HEK293 (cell line): ENCODE results near the gene CTF1.

ENCODE experiments used
- CTCF ChIA-PET: fragments of 350-600 bp; formaldehyde crosslinking; extraction: SDS; loops from one replicate; lab custom pipeline; 2021; ENCODE audit warnings: antibody characterized with exemption; lab: Yijun Ruan, JAX
- POLR2A ChIA-PET: fragments of 300-600 bp; formaldehyde crosslinking; extraction: SDS; loops from one replicate; lab custom pipeline; 2020; ENCODE audit warnings: antibody characterized with exemption, inconsistent platforms; lab: Yijun Ruan, JAX
- H3K27ac ChIP-seq: fragments of 200-500 bp; sonication (Bioruptor generic); 2 replicates; pipeline ENCODE4 v1.5.1; 2014; ENCODE audit warnings: low read depth, low read length, control low read depth, inconsistent platforms; ENCODE audit errors: extremely low read depth
- H3K36me3 ChIP-seq, 2 experiments: fragments of 200-500 bp in 1 of 2; sonication (Bioruptor generic) in 1 of 2; 1 replicate in 1 of 2; 2 replicates in 1 of 2; pipeline ENCODE4 v1.5.1; 2014 to 2017; ENCODE audit warnings: inconsistent platforms in 2 of 2, low read length in 2 of 2; ENCODE audit not compliant: control insufficient read depth in 2 of 2, insufficient read depth in 1 of 2
- H3K4me1 ChIP-seq: fragments of 200-500 bp; sonication (Bioruptor generic); 2 replicates; pipeline ENCODE4 v1.5.1; 2014; ENCODE audit warnings: mild to moderate bottlenecking, low read length, inconsistent platforms; ENCODE audit not compliant: control insufficient read depth, insufficient read depth
- H3K4me3 ChIP-seq: 2 replicates; pipeline ENCODE4 v1.5.1; 2011; ENCODE audit warnings: low read depth, mild to moderate bottlenecking, control low read depth, low read length, moderate library complexity
- H3K9me3 ChIP-seq: fragments of 200-500 bp; sonication (Bioruptor generic); 2 replicates; pipeline ENCODE4 v1.5.1; 2014; ENCODE audit warnings: low read depth, low read length, inconsistent platforms; ENCODE audit not compliant: control insufficient read depth, insufficient read depth
- BCL11A ChIP-seq: fragments of 450-650 bp; formaldehyde crosslinking; IDR thresholded peaks from 2 replicates; pipeline ENCODE4 v1.5.1; 2016; ENCODE audit warnings: low read depth, missing biosample characterization, missing genetic modification characterization
- BCL11B ChIP-seq: fragments of 450-650 bp; formaldehyde crosslinking; IDR thresholded peaks from 2 replicates; pipeline ENCODE4 v1.5.1; 2016; ENCODE audit warnings: low read depth, missing biosample characterization, missing genetic modification characterization
- HOXD13 ChIP-seq: sonication (generic); formaldehyde crosslinking; IDR thresholded peaks from 2 replicates; pipeline ENCODE4 v1.8.0; 2022; ENCODE audit warnings: missing genetic modification reagents, borderline replicate concordance
- OVOL3 ChIP-seq: fragments of 450-650 bp; formaldehyde crosslinking; IDR thresholded peaks from 2 replicates; pipeline ENCODE4 v1.5.1; 2016; ENCODE audit warnings: missing biosample characterization, missing genetic modification characterization
- REST ChIP-seq: fragments of 450-650 bp; formaldehyde crosslinking; IDR thresholded peaks from 2 replicates; pipeline ENCODE4 v1.5.1; 2016; ENCODE audit warnings: missing biosample characterization, missing genetic modification characterization
- SP3 ChIP-seq: fragments of 450-650 bp; formaldehyde crosslinking; IDR thresholded peaks from 2 replicates; pipeline ENCODE4 v1.5.1; 2016; ENCODE audit warnings: missing biosample characterization, missing genetic modification characterization
- WT1 ChIP-seq: fragments of 450-650 bp; formaldehyde crosslinking; IDR thresholded peaks from 2 replicates; pipeline ENCODE4 v1.5.1; 2016; ENCODE audit warnings: missing biosample characterization, missing genetic modification characterization
- ZBTB17 ChIP-seq: fragments of 450-650 bp; formaldehyde crosslinking; IDR thresholded peaks from 2 replicates; pipeline ENCODE4 v1.5.1; 2016; ENCODE audit warnings: missing biosample characterization, missing genetic modification characterization
- ZFHX2 ChIP-seq: fragments of 450-650 bp; formaldehyde crosslinking; conservative IDR thresholded peaks from 2 replicates; pipeline ENCODE4 v1.5.1; 2016; ENCODE audit warnings: missing biosample characterization, missing genetic modification characterization
- ZFP69B ChIP-seq: fragments of 450-650 bp; formaldehyde crosslinking; IDR thresholded peaks from 2 replicates; pipeline ENCODE4 v1.5.1; 2016; ENCODE audit warnings: missing biosample characterization, missing genetic modification characterization
- ZNF19 ChIP-seq: fragments of 450-650 bp; formaldehyde crosslinking; IDR thresholded peaks from 2 replicates; pipeline ENCODE4; 2016; ENCODE audit warnings: missing biosample characterization, missing genetic modification characterization, low read depth
- ZNF23 ChIP-seq: fragments of 450-650 bp; formaldehyde crosslinking; IDR thresholded peaks from 2 replicates; pipeline ENCODE4 v1.5.1; 2016; ENCODE audit warnings: missing biosample characterization, missing genetic modification characterization, borderline replicate concordance
- ZNF26 ChIP-seq: fragments of 450-650 bp; formaldehyde crosslinking; IDR thresholded peaks from 2 replicates; pipeline ENCODE4 v1.5.1; 2016; ENCODE audit warnings: missing biosample characterization, missing genetic modification characterization
- ZNF266 ChIP-seq: fragments of 450-650 bp; formaldehyde crosslinking; IDR thresholded peaks from 2 replicates; pipeline ENCODE4 v1.5.1; 2016; ENCODE audit warnings: missing biosample characterization, missing genetic modification characterization, low read depth
- ZNF416 ChIP-seq: fragments of 450-650 bp; formaldehyde crosslinking; IDR thresholded peaks from 2 replicates; pipeline ENCODE4 v1.5.1; 2016; ENCODE audit warnings: missing biosample characterization, missing genetic modification characterization
- ZNF449 ChIP-seq: fragments of 450-650 bp; formaldehyde crosslinking; IDR thresholded peaks from 2 replicates; pipeline ENCODE4 v1.5.1; 2017; ENCODE audit warnings: missing biosample characterization, mild to moderate bottlenecking, missing genetic modification characterization, moderate library complexity
- ZNF501 ChIP-seq: fragments of 450-650 bp; formaldehyde crosslinking; IDR thresholded peaks from 2 replicates; pipeline ENCODE4 v1.5.1; 2016; ENCODE audit warnings: missing biosample characterization, missing genetic modification characterization
- ZNF548 ChIP-seq: fragments of 450-650 bp; formaldehyde crosslinking; IDR thresholded peaks from 2 replicates; pipeline ENCODE4 v1.5.1; 2016; ENCODE audit warnings: missing biosample characterization, missing genetic modification characterization
- ZNF560 ChIP-seq: fragments of 450-650 bp; formaldehyde crosslinking; IDR thresholded peaks from 2 replicates; pipeline ENCODE4 v1.5.1; 2017; ENCODE audit warnings: missing biosample characterization, missing genetic modification characterization, borderline replicate concordance
- ZNF596 ChIP-seq: fragments of 450-650 bp; IDR thresholded peaks from 2 replicates; pipeline ENCODE4 v1.5.0; 2018; ENCODE audit warnings: missing biosample characterization, mild to moderate bottlenecking, missing genetic modification characterization, moderate library complexity
- ZNF610 ChIP-seq: fragments of 450-650 bp; formaldehyde crosslinking; IDR thresholded peaks from 2 replicates; pipeline ENCODE4 v1.5.1; 2016; ENCODE audit warnings: missing biosample characterization, missing genetic modification characterization, borderline replicate concordance
- ZNF629 ChIP-seq: fragments of 450-650 bp; formaldehyde crosslinking; IDR thresholded peaks from 2 replicates; pipeline ENCODE4 v1.5.1; 2017; ENCODE audit warnings: missing biosample characterization, missing genetic modification characterization
- ZNF664 ChIP-seq: fragments of 450-650 bp; formaldehyde crosslinking; IDR thresholded peaks from 2 replicates; pipeline ENCODE4 v1.5.1; 2016; ENCODE audit warnings: missing biosample characterization, missing genetic modification characterization
- ZNF701 ChIP-seq: fragments of 450-650 bp; formaldehyde crosslinking; IDR thresholded peaks from 2 replicates; pipeline ENCODE4 v1.5.1; 2016; ENCODE audit warnings: missing biosample characterization, missing genetic modification characterization
- ZNF747 ChIP-seq: fragments of 450-650 bp; formaldehyde crosslinking; IDR thresholded peaks from 2 replicates; pipeline ENCODE4 v1.5.1; 2016; ENCODE audit warnings: missing biosample characterization, missing genetic modification characterization
- ZSCAN16 ChIP-seq: fragments of 450-650 bp; formaldehyde crosslinking; IDR thresholded peaks from 2 replicates; pipeline ENCODE4 v1.5.1; 2016; ENCODE audit warnings: missing biosample characterization, missing genetic modification characterization
- ZSCAN30 ChIP-seq: fragments of 450-650 bp; IDR thresholded peaks from 2 replicates; pipeline ENCODE4 v1.5.1; 2018; ENCODE audit warnings: missing biosample characterization, mild to moderate bottlenecking, missing genetic modification characterization, moderate library complexity
- TF ChIP-seq, protein P1 (sequence below): fragments of 450-650 bp; formaldehyde crosslinking; IDR thresholded peaks from 2 replicates; pipeline ENCODE4 v1.5.1; 2016; ENCODE audit warnings: missing biosample characterization, missing genetic modification characterization

CTF1 gene, protein sequence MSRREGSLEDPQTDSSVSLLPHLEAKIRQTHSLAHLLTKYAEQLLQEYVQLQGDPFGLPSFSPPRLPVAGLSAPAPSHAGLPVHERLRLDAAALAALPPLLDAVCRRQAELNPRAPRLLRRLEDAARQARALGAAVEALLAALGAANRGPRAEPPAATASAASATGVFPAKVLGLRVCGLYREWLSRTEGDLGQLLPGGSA

DNA sequence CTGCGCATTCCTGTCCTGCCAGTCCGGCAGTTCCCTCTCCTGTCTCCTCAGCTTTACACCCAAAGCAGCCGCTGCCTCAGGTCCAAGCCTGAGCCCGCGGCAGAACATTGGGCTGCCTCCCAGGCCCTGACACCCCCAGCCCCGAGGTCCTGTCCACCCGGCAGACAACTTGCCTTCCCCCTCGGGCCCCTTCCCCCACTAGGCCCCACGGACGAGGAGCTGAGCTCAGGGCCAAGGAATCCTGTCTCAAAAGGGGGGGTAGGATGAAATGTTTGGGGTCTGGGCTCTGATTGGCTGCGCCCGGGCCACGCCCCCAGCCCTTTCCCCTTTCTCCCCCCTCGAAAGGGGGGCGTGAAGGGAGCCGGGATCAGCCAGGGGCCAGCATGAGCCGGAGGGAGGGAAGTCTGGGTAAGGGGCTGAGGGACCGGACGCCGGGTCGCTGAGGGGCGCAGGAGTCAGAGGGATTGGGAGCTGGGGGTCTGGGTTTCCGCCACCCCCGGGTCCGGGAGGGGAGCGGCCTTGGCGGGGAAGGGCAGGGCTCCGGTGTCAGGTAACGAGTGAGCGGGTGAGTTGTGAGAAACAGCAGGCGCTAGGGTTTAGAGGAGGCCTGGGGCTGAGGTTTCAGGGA lies at the start of gene CTF1:
Gene CTF1, plus strand, starts transcription at position 354 of the 628 bp plus-strand sequence. Its CDS starts 30 bp downstream, at position 384.
- Histone ChIP-seq H3K4me1 (no peaks in the 10 kb centered on the region; the same call in 1 of the 2 replicates), H3K9me3 (no peaks in the 10 kb centered on the region), H3K36me3 (peaks cover 6 to 10% of the 10 kb centered on the region in 2 experiments; a peak in 2 of 3 replicates), H3K27ac (peak within 1 kb of the TSS; percentile 53), H3K4me3 (peak within 1 kb of the TSS; percentile 32)
- CTCF ChIA-PET = interaction anchor here (0.6 to 1.8 kb wide), 4 partner anchors 30 to 82 kb away, joined by 3 to 4 read pairs (median 4); no protein-coding TSS in a partner anchor
- POLR2A ChIA-PET = interaction anchor here (1.0 kb wide), 1 partner anchor 148 kb away, joined by 4 read pairs; the partner anchor contains the start of gene PHKG2
- TF ChIP-seq ZBTB17 (tag by site-specific recombination) = no peak; the same call in 1 of the 2 replicates
- TF ChIP-seq SP3 (tag by site-specific recombination) = no peak
- no peak for TF ChIP-seq ZFP69B
- no peak for TF ChIP-seq ZNF266 (tag by site-specific recombination)
- TF ChIP-seq ZNF560 (tag by site-specific recombination) = no peak
- 0 out of 2 replicates have a peak, but pooled peaks have one; percentile 12 for TF ChIP-seq ZFHX2 (tag by site-specific recombination)
- no peak for TF ChIP-seq ZNF23 (tag by site-specific recombination)
- TF ChIP-seq REST (tag by site-specific recombination) = no peak
- no peak for TF ChIP-seq ZNF747 (tag by site-specific recombination)
- no peak for TF ChIP-seq ZNF449
- TF ChIP-seq ZNF548 (tag by site-specific recombination) = no peak
- TF ChIP-seq BCL11A = no peak
- no peak for TF ChIP-seq ZNF629 (tag by site-specific recombination)
- TF ChIP-seq WT1 = no peak
- TF ChIP-seq ZNF19 (tag by site-specific recombination) = no peak
- TF ChIP-seq ZNF664 = no peak
- no peak for TF ChIP-seq ZSCAN30
- TF ChIP-seq ZNF416 (tag by site-specific recombination) = no peak
- TF ChIP-seq ZNF610 (tag by site-specific recombination) = no peak
- TF ChIP-seq OVOL3 (tag by site-specific recombination) = no peak
- TF ChIP-seq BCL11B (tag by site-specific recombination) = 0 out of 2 replicates have a peak, but pooled peaks have one; percentile 41
- no peak for TF ChIP-seq HOXD13 (CRISPR knock-in tag)
- no peak for TF ChIP-seq ZNF26 (tag by site-specific recombination)
- TF ChIP-seq ZNF501 (tag by site-specific recombination) = 0 out of 2 replicates have a peak, but pooled peaks have one; percentile 37
- TF ChIP-seq ZNF596 = no peak
- TF ChIP-seq ZNF701 (tag by site-specific recombination) = no peak
- TF ChIP-seq, protein P1, sequence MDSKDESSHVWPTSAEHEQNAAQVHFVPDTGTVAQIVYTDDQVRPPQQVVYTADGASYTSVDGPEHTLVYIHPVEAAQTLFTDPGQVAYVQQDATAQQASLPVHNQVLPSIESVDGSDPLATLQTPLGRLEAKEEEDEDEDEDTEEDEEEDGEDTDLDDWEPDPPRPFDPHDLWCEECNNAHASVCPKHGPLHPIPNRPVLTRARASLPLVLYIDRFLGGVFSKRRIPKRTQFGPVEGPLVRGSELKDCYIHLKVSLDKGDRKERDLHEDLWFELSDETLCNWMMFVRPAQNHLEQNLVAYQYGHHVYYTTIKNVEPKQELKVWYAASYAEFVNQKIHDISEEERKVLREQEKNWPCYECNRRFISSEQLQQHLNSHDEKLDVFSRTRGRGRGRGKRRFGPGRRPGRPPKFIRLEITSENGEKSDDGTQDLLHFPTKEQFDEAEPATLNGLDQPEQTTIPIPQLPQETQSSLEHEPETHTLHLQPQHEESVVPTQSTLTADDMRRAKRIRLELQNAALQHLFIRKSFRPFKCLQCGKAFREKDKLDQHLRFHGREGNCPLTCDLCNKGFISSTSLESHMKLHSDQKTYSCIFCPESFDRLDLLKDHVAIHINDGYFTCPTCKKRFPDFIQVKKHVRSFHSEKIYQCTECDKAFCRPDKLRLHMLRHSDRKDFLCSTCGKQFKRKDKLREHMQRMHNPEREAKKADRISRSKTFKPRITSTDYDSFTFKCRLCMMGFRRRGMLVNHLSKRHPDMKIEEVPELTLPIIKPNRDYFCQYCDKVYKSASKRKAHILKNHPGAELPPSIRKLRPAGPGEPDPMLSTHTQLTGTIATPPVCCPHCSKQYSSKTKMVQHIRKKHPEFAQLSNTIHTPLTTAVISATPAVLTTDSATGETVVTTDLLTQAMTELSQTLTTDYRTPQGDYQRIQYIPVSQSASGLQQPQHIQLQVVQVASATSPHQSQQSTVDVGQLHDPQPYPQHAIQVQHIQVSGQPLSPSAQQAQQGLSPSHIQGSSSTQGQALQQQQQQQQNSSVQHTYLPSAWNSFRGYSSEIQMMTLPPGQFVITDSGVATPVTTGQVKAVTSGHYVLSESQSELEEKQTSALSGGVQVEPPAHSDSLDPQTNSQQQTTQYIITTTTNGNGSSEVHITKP = no peak; the same call in 1 of the 2 replicates
- no peak for TF ChIP-seq ZSCAN16 (tag by site-specific recombination)
